Right cardiac atrium (tissue), 5 donors: ENCODE data around the gene P2RY6. TPM values are rescaled to one million over a fixed set of nuclear protein-coding genes. Genes with fewer than 3 reads are reported as not detected.
A peak's percentile ranks its signal among the peaks of the same experiment; 100 is the strongest.

Source experiments
- ATAC-seq, 2 donors: fragments of 200-7000 bp; cut with Tn5 transposase; one replicate each; pipeline versions ENCODE4 v1.8.0 to v1.9.1; 2020; ENCODE audit warnings: moderate library complexity in 2 of 2, mild to moderate bottlenecking in 1 of 2
- DNase-seq, 3 donors: peaks; one replicate each; pipeline ENCODE4 v3.0.0-alpha.2; 2020
- H3K27ac ChIP-seq: one replicate; pipeline ENCODE4 v1.5.1; 2013; ENCODE audit warnings: mild to moderate bottlenecking, low read length, control low read depth, moderate library complexity
- H3K27me3 ChIP-seq: one replicate; pipeline ENCODE4 v1.6.1; 2013; ENCODE audit not compliant: control insufficient read depth, insufficient read depth
- H3K4me1 ChIP-seq: one replicate; pipeline ENCODE4 v1.6.1; 2013; ENCODE audit warnings: low read length; ENCODE audit not compliant: control insufficient read depth, insufficient read depth
- H3K4me3 ChIP-seq: one replicate; pipeline ENCODE4 v1.5.1; 2013; ENCODE audit warnings: low read length, control low read depth
- H3K9me3 ChIP-seq: one replicate; pipeline ENCODE4 v1.6.1; 2013; ENCODE audit warnings: low read length; ENCODE audit not compliant: control insufficient read depth
- WGBS: extraction: QIAGEN DNeasy Blood & Tissue Kit; methylation state at CpG from one replicate; pipeline ENCODE4 v1.1.7; 2013; 5-methylcytosine and 5-hydroxymethylcytosine counted together
- intact Hi-C, 4 donors: fragments of 100-400 bp; cut with DNase I; formaldehyde crosslinking; loops; one replicate each; pipeline versions ENCODE4 v1.11.0 to v1.14.0; 2022 to 2023
- polyA plus RNA-seq: library from polyadenylated mRNA; stranded (reverse); fragments of 200-250 nt; gene quantifications from one replicate; pipeline ENCODE4 v1.2.3, GENCODE V29; 2013
- total RNA-seq, 4 donors: library from RNA; stranded (reverse); fragmentation: NEBNext Ultra II Directional; extraction: Animal tissue kit (Norgen Biotek cat#: 25700); gene quantifications; one replicate each; pipeline ENCODE4 v1.2.1, GENCODE V29; 2021
- donor health status: healthy with polysubstance abuse.
- donor health status: DM: no; HTN: yes; CAD: no.
- donor health status: DM: no; HTN: no; CAD: no.
- donor health status: DM: no; HTN: yes; CAD: no; lungs with severe emphysema.
- donor health status: DM: yes; HTN: yes; CAD: no.

P2RY6 gene
- total and polyA plus RNA-seq, 5 donors, result 0.70 to 2.7 (median 1.9) TPM

- no peaks in the 10 kb centered on the region for H3K27me3 ChIP-seq
- peak; percentile 38 to 62 (median 61) for DNase-seq
- peak; percentile 10 to 55 for ATAC-seq
Observed at GRCh38 chr11:73237471-73238290, 34.5 kb upstream of the P2RY6 start.

GRCh38 chr11:73239111-73239521, 33.0 kb upstream of the P2RY6 start:
- peak in 1 of 3 donors; percentile 38 for DNase-seq
- intact Hi-C loops, result loop anchor here in 1 of 4 donors (10.0 kb wide), 1 partner anchor 404 kb away; no protein-coding TSS in a partner anchor

More at GRCh38 chr11:73237471-73238290, 34.5 kb upstream of the P2RY6 start:
- Histone ChIP-seq H3K4me3 (no peak overlapping the region), H3K9me3 (no peaks in the 10 kb centered on the region), H3K27ac (peak overlapping the region; percentile 27), H3K4me1 (peaks cover 16% of the 10 kb centered on the region)
- WGBS, result 74% methylated on average over 10 of the region's 10 CpGs
- intact Hi-C loops, result loop anchor here in 1 of 4 donors (10.0 kb wide), 1 partner anchor 403 kb away; no protein-coding TSS in a partner anchor

GRCh38 chr11:73239571-73240189, 32.5 kb upstream of the P2RY6 start:
- Histone ChIP-seq H3K4me1 (peaks cover 16% of the 10 kb centered on the region), H3K27ac (peak overlapping the region; percentile 66), H3K27me3 (no peaks in the 10 kb centered on the region), H3K4me3 (no peak overlapping the region), H3K9me3 (no peaks in the 10 kb centered on the region)
- ATAC-seq (peak in 1 of 2 donors; percentile 2), DNase-seq (no peak)
- 65% methylated on average over 7 of the region's 7 CpGs for WGBS
- intact Hi-C loops, result loop anchor here (2.0 to 10.0 kb wide), 5 partner anchors 52 to 415 kb away; no protein-coding TSS in a partner anchor

More at GRCh38 chr11:73239111-73239521, 33.0 kb upstream of the P2RY6 start:
- ATAC-seq, result no peak
- WGBS, result 85% methylated on average over 6 of the region's 6 CpGs
- Histone ChIP-seq H3K27me3 (no peaks in the 10 kb centered on the region), H3K27ac (no peak overlapping the region), H3K4me1 (peaks cover 16% of the 10 kb centered on the region), H3K9me3 (no peaks in the 10 kb centered on the region), H3K4me3 (no peak overlapping the region)

- DNase-seq, result peak; percentile 87 to 89 (median 87)
- Histone ChIP-seq H3K9me3 (no peaks in the 10 kb centered on the region), H3K4me1 (peaks cover 16% of the 10 kb centered on the region), H3K4me3 (no peak overlapping the region), H3K27me3 (no peaks in the 10 kb centered on the region), H3K27ac (peak overlapping the region; percentile 66)
- WGBS, result 15% methylated on average over 4 of the region's 4 CpGs
- ATAC-seq, result peak; percentile 63 to 84
- intact Hi-C loops, result loop anchor here (2.0 to 10.0 kb wide), 5 partner anchors 53 to 415 kb away; no protein-coding TSS in a partner anchor
Observed at GRCh38 chr11:73240190-73240781, 31.9 kb upstream of the P2RY6 start.

- WGBS, result 81% methylated on average over 4 of the region's 4 CpGs
- peaks cover 16% of the 10 kb centered on the region for H3K4me1 ChIP-seq
- intact Hi-C loops, result loop anchor here (2.0 to 10.0 kb wide), 5 partner anchors 54 to 416 kb away; no protein-coding TSS in a partner anchor
- DNase-seq (no peak), ATAC-seq (no peak)
- no peaks in the 10 kb centered on the region for H3K9me3 ChIP-seq
- H3K27me3 ChIP-seq, result no peaks in the 10 kb centered on the region
- no peak overlapping the region for H3K27ac ChIP-seq
- no peak overlapping the region for H3K4me3 ChIP-seq
Observed at GRCh38 chr11:73241300-73241699, 30.8 kb upstream of the P2RY6 start.

- Histone ChIP-seq H3K4me1 (peaks cover 16% of the 10 kb centered on the region), H3K27ac (no peak overlapping the region), H3K9me3 (no peaks in the 10 kb centered on the region), H3K27me3 (no peaks in the 10 kb centered on the region), H3K4me3 (no peak overlapping the region)
- intact Hi-C loops, result loop anchor here (2.0 to 10.0 kb wide), 5 partner anchors 55 to 418 kb away; no protein-coding TSS in a partner anchor
- 17% methylated on average over 12 of the region's 12 CpGs for WGBS
- peak; percentile 58 to 80 for ATAC-seq
- peak; percentile 81 to 92 (median 91) for DNase-seq
Observed at GRCh38 chr11:73242251-73243092, 29.7 kb upstream of the P2RY6 start.

- Histone ChIP-seq H3K9me3 (no peaks in the 10 kb centered on the region), H3K27ac (no peak overlapping the region), H3K4me3 (no peak overlapping the region), H3K4me1 (peaks cover 16% of the 10 kb centered on the region), H3K27me3 (no peaks in the 10 kb centered on the region)
- intact Hi-C loops, result loop anchor here (2.0 to 10.0 kb wide), 5 partner anchors 56 to 418 kb away; no protein-coding TSS in a partner anchor
- ATAC-seq (no peak), DNase-seq (no peak)
- 78% methylated on average over 8 of the region's 8 CpGs for WGBS
Observed at GRCh38 chr11:73243093-73243485, 29.0 kb upstream of the P2RY6 start.

- DNase-seq, result no peak
- H3K27me3 ChIP-seq, result no peaks in the 10 kb centered on the region
- no peak overlapping the region for H3K27ac ChIP-seq
- no peaks in the 10 kb centered on the region for H3K9me3 ChIP-seq
- no peak overlapping the region for H3K4me3 ChIP-seq
- H3K4me1 ChIP-seq, result peaks cover 14% of the 10 kb centered on the region
- no peak for ATAC-seq
- intact Hi-C loops, result loop anchor here (5.0 to 10.0 kb wide), 4 partner anchors 57 to 420 kb away; no protein-coding TSS in a partner anchor
- WGBS, result 65% methylated on average over 4 of the region's 4 CpGs
Observed at GRCh38 chr11:73244589-73245240, 27.4 kb upstream of the P2RY6 start.

- H3K27me3 ChIP-seq, result no peaks in the 10 kb centered on the region
- intact Hi-C loops, result loop anchor here in 2 of 4 donors (10.0 kb wide), 2 partner anchors 411 to 421 kb away; no protein-coding TSS in a partner anchor
- H3K27ac ChIP-seq, result no peak overlapping the region
- H3K9me3 ChIP-seq, result no peaks in the 10 kb centered on the region
- H3K4me3 ChIP-seq, result no peak overlapping the region
- no peak for DNase-seq
- peaks cover 6% of the 10 kb centered on the region for H3K4me1 ChIP-seq
- 57% methylated on average over 6 of the region's 6 CpGs for WGBS
- ATAC-seq, result no peak
Observed at GRCh38 chr11:73245461-73245860, 26.7 kb upstream of the P2RY6 start.
